ENCODE measurements around the gene SGTB. TPM values are rescaled to one million over a fixed set of nuclear protein-coding genes. Genes with fewer than 3 reads are reported as not detected.

SGTB gene
- total RNA-seq, 1 donor from 2014 or later, result 10.8 TPM

DNA sequence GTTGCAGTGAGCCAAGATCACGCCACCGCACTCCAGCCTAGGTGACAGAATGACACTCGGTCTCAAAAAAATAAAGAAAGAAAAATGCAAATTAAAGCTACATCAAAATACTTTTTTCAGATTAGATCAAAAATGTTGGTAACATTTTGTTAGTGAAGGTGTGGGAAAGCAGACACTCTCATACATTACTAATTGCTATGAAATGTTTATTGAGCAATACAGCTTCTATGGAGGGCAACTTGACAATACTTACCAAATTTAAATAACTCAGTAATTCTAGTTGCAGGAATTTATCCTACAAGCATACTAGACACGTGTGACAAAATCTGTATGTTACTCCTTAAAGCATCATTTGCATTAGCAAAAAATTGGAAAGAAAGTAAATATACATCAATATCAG is 101.9 kb downstream of the SGTB start:
- ATAC-seq, result no peak
- intact Hi-C loops (cut with DNase I), result no loop called here

More for the DNA sequence above, 101.9 kb downstream of the SGTB start:
- DNase-seq, result no peak
- Histone ChIP-seq H3K36me3 (peaks cover 16% of the 10 kb centered on the region), H3K4me3 (no peak overlapping the region), H3K27me3 (no peaks in the 10 kb centered on the region), H3K27ac (no peak overlapping the region), H3K4me1 (peaks cover 15% of the 10 kb centered on the region), H3K9me3 (no peaks in the 10 kb centered on the region)
- TF ChIP-seq, protein P1, sequence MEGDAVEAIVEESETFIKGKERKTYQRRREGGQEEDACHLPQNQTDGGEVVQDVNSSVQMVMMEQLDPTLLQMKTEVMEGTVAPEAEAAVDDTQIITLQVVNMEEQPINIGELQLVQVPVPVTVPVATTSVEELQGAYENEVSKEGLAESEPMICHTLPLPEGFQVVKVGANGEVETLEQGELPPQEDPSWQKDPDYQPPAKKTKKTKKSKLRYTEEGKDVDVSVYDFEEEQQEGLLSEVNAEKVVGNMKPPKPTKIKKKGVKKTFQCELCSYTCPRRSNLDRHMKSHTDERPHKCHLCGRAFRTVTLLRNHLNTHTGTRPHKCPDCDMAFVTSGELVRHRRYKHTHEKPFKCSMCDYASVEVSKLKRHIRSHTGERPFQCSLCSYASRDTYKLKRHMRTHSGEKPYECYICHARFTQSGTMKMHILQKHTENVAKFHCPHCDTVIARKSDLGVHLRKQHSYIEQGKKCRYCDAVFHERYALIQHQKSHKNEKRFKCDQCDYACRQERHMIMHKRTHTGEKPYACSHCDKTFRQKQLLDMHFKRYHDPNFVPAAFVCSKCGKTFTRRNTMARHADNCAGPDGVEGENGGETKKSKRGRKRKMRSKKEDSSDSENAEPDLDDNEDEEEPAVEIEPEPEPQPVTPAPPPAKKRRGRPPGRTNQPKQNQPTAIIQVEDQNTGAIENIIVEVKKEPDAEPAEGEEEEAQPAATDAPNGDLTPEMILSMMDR (IDR thresholded peaks at IDR 0.05), result no peak

Other genes with a start within 250 kb of the SGTB start
- gene ADAMTS6, start 240.2 kb downstream of the SGTB start, total RNA-seq, result 2.3 TPM
- 2.3 TPM for gene CENPK, start 158.9 kb downstream of the SGTB start, total RNA-seq
- gene PPWD1, start 158.8 kb downstream of the SGTB start, total RNA-seq, result 33.6 TPM
- gene TRIM23, start 97.8 kb downstream of the SGTB start, total RNA-seq, result 14.7 TPM
- 3.4 TPM for gene SHLD3, start 97.1 kb downstream of the SGTB start, total RNA-seq
- gene TRAPPC13, start 97.1 kb downstream of the SGTB start, total RNA-seq, result 19.6 TPM
- gene NLN, start 96 bp upstream of the SGTB start, total RNA-seq, result 15.8 TPM
- gene ERBIN, start 204.5 kb upstream of the SGTB start, total RNA-seq, result 67.0 TPM